Measurements from ENCODE around the gene KRT78. TPM values are rescaled to one million over a fixed set of nuclear protein-coding genes. Genes with fewer than 3 reads are reported as not detected.

KRT78 gene
- polyA plus RNA-seq, 4 donors: not detected

DNA sequence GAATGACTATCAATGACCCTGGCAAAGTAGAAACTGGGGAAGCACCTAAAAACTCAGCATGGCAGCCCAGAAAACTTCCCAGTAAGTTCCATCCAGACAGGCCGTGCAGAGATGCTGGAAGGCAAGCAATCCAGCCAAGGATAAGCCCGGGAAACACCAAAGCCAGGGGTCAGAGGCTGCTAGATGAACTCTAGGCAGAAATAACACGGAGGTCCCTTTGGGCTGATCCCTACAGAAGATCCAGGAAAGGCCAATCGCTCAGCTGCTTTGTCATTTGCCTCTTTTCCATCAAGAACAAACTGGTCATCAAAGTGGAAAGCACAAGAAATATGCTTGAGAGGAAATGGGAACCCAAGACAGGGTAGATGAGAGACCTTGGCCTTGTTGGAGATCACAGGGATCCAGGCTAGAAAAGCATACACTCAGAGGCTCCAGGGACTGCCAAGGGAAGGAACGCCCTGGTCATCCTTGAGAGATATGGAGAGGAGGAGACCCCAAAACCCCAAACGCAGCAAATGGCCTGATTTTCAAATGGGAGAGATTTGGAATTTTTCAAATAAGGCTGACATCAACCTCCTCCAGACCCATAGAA is 21.2 kb downstream of the KRT78 start:
- no peak for DNase-seq (ENCODE audit: low read depth in 4 of 4, low spot score in 2 of 4)

DNA sequence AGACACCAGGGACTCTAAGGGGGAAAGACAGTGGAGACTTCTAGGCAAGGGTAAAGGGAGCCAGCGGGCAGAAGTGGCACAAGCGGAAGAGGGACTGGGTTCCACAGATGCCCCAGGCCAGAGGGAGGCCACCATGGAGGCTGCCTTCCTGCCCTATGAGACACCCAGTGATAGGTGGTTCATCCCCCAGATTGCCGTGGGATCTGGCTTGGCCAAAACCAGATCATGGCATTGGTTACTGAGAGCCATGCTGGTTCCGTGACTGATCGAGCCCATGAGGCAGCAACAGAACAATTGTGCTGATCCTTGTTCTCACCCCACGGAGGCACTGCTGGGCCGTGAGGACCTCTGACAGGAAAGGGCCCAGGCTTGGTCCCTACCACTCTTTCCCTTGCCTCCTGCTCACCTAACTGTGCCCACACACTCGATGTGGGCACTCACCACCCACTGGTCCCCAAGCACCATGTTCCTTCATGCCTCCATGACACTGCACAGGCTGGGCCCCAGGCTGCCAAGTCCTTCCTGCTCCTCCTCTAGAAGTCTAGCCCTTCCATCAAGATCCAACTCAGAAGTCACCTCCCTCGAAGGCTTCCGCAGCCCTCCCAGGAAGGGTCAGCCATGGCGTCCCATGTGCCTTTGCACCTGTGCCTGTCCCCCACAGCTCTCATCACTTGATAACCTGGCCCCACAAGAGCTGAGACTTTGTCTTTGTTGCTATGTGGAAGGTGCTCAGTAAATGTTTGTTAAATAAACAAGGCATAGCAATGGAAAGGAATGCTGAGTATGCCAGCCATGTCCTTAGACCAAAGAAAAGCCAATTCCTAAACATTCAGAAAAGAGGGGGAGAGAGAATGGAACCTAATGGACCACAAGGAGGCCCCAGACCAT is 21.9 kb downstream of the KRT78 start:
- DNase-seq (ENCODE audit: low read depth in 4 of 4, low spot score in 2 of 4): no peak

DNA sequence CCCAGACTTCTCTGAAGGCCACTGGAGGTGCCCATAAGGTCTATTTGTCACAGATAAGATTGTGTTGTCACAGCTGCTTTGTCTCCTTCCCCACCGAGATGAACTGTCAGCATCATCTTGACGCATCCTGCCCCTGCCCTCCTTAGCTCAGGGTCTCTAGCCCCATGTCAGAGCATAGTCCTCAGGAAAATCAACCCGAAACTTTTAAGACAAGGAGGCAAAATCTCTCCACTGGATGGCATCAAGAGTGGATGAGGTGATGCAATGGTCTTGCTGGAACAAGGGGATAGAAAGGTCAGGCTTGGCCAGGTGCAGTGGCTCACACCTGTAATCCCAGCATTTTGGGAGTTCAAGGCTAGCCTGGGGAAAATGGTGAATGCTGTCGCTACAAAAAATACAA is 22.8 kb downstream of the KRT78 start:
- no peak for DNase-seq (ENCODE audit: low read depth in 4 of 4, low spot score in 2 of 4)

DNA sequence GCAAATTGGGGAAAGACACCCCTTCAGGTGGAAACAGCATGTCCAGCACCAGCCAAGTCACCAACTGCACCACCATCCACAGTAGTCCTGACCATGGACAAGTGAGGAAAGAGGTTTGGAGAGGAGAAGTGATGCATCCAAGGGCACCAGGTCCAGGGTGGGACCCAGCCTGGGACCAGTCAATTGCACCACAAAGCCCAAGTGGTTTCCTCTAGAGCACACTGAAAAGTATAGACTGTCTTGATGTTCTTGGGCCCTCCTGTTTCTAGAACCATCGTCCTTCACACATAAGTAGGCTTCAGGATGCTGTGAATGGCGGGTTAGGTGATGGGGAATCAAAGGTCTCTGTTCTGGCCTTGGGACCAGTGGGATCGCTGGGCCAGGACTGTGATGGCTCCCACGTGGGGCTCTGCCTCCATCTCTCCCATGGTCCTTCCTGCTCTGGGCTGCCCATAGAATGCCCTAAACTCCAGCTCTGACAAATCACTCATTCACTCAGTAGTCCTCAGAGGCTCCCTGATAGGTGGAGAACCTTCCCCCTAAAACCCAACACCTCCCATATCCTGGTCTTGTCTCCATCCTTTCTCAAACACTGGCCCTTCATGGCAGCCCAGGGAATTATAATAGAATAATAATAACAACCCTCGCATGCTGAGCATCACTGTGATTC is 23.9 kb downstream of the KRT78 start:
- no peak for DNase-seq (ENCODE audit: low read depth in 4 of 4, low spot score in 2 of 4)

DNA sequence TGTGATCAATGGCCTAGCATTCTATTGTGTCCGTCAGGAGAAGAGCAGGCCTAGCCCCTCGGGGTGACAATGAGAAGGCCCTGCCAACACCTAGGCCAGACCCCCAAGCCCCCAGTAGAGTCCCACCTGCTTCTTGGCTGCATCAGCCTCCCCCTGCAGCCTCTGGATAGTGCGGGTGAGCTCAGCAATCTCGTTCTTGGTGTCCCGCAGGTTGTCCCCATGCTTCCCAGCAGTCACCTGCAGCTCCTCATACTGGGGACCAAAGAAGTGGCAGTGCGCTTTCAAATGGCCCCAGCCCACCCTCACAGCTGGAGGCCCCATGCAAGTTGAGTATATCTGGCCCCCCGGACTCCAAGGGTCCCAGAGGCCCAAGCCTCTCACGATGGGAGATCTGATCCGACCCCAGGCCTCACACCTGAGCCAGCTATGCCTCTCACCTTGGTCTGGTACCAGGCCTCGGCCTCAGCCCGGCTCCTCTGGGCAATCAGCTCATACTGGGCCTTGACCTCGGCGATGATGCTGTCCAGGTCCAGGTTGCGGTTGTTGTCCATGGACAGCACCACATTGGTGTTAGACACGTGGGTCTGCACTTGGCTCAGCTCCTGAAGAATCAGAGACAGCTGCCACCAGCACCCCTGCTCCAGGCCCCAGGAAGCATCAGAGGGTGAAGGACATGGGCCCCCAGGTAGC is 24.9 kb downstream of the KRT78 start:
- no peak for DNase-seq (ENCODE audit: low read depth in 4 of 4, low spot score in 2 of 4)

DNA sequence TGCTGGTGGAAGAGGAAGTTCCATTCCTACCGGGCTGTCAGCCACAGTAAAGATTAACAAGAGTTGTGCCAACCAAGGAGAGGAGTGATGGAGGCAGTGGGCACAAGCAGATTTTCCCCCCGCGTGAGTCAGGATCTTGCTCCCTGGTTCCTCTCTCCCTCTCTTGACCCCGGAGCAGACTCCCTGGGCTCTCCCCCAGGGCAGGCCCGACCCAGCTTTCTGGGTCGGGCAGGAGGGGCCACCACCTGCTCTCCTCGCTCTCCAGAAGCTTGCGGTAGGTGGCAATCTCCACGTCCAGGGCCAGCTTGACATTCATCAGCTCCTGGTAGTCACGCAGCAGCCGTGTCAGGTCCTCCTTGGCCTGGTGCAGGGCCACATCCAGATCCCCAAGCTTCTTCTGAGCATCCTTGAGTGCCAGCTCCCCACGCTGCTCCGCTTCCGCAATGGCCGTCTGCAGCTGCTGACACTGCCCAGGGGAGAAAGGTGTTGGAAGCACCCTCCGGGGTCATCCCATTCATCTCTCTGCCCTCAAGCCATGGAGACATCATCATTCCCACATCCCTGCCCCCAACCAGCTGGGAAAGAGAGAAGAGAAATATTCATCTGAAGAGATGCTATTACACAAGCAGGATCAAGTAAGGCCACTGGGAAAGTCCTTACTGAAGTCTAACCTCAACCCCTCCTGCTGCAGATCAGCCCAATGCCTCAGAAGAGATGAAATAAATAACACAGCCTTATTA is 25.9 kb downstream of the KRT78 start:
- DNase-seq (ENCODE audit: low read depth in 4 of 4, low spot score in 2 of 4): no peak

DNA sequence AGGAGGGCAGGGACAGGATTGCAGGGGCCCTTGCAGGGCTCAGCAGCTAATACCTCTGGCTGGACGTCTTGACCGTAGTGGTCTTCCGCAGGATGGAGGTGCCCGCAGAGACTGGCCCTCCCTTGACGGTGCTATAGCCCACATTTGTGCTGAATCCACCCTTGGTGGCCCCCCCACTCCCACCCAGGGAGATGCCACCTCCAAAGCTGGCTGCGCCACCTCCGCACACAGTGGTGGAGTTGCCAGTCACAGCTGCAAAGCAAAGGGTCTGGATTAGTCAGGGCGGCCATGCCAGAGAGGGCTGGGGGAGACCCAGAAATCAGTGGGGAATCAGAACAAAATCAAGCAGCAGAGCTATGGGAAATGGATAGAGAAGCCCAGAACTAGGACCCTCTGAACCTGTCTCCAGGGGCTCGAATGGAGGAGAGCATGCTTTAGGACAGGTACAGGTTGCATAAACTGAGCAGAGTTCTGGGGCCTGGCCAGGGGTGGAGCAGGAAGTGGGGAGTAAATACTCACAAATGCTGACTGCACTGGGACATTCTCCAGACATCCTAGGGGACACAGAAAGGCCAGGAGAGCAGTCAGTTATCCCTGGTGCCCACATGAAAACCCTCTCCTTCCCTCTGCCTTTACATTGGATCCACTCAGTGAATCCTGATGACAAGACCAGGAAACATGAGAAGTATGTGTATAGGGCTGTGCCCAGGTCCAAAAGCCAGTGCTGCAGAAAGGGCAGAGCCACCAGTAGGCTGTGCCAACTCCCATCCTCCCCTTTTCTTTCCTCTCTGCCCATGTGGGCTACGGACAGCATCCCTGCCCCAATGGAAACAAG is 26.8 kb downstream of the KRT78 start:
- no peak for DNase-seq (ENCODE audit: low read depth in 4 of 4, low spot score in 2 of 4)

DNA sequence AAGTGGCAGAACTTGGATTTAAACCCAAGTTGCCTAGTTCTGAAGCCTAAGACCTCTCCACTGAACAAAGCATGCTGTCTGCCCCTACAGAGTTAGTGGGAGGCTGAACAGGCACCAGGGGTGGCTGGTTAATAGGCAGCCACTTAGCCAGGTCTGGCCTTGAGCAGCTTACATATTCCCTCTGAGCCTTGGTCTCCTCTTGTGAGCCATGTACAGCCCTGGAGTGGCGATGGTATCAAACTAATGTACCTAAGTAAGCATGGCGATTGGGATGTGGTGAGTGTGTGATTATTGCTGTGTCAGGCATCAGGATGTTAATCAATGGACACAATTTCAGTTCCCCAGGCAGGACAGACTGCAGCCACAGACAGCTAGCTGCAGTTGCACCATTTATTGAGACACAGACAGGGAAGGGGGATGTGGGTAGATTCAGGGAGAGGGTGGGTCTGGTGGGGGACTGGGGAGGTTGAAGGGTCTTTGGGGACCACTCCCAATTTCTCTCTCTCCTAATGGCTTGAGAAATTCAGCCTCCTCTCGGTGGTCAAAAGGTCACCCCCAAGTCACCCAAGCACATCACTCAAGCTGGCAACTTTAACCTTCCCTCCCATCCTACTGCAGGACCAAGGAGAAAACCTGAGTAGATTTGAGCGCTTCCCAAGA is 27.6 kb downstream of the KRT78 start:
- no peak for DNase-seq (ENCODE audit: low read depth in 4 of 4, low spot score in 2 of 4)

DNA sequence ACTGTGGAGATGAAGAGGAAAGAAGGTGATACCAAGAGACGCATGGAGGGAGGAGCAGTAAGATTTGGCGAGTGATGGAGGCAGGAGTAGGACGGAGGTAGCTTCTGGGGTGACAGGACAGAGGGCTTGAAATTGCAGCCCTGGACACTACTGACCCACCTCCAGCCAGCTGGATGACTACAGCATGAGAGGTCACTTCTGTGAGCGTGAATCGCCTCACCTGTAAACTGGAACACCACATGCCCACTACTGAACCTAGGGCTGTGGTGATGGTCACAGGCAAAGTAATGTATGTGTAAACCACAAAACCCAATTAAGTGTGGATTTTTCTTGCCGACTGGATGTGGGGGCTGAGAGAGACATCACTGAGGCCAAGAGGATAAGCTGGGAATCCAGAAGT is 28.3 kb downstream of the KRT78 start:
- no peak for DNase-seq (ENCODE audit: low read depth in 4 of 4, low spot score in 2 of 4)

DNA sequence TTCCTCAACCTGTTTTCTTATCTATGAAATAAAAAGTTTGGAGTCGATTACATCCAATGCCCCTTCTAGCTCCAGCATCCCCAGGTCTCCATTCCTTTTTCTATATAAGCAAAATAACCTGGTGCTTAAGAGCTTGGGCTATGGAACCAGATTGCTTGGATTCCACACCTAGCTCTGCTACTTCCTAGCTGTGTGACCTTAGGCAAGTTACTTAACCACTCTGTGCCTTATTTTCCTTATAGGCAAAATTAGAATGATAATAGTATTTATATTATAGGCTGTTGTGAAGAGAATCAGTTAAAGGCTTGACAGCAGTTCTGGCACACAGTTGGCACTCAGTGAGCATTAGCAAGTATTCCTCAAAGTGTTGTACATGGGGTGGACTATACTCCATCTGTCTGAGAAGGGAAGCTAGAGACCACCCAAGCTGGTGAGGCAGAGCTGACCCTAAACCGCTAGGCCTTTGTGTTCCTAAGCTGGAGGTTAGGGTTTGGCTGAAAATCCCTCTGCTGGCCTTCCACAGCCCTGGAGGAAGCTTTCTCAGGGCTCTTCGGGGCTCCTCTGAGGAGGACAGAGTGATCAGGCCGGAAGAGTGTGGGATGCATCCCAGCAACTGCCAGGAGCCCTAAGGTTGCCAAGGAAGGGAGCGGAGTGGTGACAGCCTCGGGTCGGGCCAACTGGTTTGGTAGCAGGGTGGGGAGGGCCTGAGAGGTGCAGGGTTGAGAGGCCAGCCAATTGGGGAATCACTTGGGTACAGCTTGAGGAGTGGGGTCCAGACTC is 28.9 kb downstream of the KRT78 start:
- DNase-seq (ENCODE audit: low read depth in 4 of 4, low spot score in 2 of 4): no peak

DNA sequence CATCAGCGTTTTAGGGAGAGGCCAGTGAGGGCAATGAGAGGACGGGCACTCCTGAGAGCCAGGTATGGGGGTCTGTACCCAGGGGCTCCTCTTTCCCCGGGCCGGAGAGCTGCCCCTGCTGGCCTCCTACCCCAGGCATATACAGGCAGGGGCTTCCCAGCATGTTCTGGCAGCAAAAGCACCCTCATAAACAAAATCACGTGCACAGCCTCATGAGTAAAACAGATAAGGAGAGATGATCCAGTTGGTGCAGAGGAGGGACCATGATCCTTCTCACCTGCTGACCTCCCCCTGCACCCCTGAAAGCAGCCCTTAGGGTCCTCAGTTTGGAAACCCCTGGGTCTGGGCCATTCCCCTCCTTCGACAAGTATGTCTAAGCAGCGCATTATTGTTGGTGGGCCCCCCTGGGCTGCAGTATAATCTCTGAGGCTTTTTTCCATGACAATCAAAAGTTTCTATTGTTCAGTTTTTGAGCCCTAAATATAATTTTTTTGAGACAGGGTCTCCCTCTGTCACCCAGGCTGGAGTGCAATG is 29.8 kb downstream of the KRT78 start:
- no peak for DNase-seq (ENCODE audit: low read depth in 4 of 4, low spot score in 2 of 4)

DNA sequence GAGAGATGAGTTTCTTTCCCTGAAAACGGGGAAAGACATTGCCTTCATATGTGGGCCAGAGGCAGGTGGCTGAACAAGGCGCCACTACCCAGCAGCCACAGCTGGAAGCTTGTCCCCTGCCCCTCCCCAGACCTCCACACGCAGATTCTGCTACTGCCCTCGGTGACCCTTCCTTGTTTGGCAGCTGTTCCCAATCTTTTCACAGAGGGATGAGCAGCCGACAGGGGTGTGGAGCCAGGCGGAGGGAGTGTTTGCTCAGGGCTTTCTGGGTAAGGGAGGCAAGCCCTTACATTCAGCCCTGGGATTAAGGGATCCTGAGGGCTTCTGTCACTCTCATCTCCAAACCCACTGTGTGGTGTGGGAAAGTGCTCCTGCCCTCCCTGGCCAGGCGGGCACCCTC is 30.4 kb downstream of the KRT78 start:
- DNase-seq (ENCODE audit: low read depth in 4 of 4, low spot score in 2 of 4): peak in 1 of 4 donors; percentile 15

DNA sequence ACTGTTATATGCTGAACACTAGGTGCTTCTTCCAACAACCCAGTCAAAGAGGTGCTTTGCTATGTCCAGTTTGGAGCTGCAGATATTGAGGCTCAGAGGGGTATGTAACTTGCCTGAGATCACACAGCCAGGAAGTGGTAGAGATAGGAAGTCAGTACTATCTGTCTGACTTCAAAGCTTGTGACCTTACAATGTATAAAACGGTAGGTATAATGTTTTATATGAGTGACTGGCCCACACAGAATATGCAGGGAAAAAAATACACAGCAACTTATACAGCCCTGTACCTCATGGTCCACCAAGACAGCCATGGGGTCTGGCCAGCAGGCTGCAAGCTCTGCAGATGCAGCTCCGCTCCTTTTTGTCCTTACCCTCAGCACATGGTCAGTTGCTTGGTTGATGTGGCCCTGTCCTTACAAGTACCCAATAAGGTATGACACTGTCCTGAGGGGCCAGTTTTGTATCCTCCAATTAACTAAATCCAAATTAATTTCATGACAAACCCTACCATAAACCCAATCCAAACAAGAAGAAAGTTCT is 31.0 kb downstream of the KRT78 start:
- no peak for DNase-seq (ENCODE audit: low read depth in 4 of 4, low spot score in 2 of 4)

DNA sequence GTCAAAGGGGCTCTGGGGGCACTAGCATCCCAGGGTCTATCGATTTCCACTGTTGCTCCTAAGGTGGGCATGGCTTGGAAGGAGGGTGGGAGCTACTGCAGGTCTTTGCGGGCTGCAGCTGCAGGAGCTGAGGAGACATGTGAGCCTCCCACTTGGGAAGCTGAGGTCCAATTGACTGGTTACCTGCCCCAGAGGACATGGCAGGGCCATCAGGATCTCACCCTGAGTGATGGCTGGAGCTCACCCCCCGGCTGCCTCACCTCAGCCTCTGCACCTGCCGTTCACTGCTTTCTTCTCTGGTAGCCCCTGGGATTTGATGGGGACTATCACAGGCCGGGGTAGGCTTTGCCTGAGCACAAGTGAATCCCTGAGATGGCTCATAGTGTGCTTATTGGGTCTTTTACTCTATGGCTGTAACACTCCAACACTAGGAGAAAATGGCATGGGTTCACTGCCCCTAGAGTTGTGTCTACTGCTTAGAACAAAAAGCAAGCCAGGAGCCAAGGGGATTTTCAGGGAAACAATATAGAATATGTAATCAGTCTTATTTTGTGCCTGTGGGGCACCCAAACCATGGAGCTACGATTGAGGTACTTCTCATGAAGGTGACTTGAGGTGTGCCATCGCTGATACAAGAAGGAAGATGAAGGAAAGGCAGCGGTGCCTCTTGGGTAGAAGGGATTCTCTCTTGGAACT is 31.6 kb downstream of the KRT78 start:
- DNase-seq (ENCODE audit: low read depth in 4 of 4, low spot score in 2 of 4): no peak

DNA sequence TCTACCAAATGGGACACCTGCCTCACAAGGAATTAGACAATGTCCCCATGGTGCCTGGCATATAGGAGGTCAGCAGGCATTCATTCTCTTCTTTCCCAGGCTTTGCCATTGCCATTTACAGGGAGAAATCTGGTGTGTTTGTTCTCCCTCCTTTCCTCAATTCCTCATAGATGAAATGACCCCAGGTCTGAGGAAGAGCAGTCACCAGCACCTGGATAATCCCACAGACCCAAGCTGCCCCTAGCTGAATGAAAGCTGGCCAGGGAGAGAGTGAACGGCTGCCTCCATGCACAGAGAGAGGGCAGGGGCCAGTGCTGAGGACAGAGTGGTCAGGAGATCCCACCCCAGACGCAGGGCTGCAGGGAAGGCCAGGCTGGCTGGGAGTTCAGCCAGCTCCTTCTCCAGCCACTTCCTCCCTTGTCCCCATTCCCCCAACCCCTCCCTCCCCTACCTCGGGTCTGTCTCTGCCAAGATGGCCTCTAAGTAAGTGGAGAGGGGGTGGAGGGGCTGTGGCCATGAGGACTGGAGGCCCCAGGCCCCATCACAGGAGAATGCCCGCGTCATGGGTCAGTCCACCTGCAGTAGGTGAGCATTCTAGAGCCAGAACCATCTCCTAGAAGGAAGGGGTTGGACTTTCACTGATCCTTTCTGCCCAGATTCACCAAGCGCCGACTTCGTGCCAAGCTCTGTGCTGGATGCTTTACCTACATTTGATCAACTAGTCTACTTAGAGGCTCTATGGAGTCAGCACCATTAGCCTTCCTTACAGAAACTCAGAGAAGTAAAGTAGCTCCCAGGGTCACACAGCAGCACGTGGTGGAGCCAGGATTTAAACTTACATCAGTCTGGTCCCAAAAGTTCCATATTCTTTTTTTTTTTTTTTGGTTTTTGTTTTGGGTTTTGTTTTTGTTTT is 32.9 kb downstream of the KRT78 start:
- no peak for DNase-seq (ENCODE audit: low read depth in 4 of 4, low spot score in 2 of 4)

DNA sequence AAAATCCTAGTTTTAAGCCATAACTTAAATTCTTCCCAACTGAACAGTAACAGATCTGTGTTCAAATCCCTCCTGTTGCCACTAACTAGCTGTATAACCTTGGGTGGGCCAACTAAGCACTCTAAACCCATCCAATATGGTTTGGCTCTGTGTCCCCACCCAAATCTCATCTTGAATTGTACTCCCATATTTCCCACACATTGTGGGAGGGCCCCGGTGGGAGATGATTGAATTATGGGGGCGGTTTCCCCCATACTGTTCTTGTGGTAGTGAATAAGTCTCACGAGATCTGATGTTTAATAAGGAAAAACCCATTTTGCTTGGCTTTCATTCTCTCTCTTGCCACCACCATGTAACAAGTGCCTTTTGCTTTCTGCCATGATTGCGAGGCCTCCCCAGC is 33.6 kb downstream of the KRT78 start:
- no peak for DNase-seq (ENCODE audit: low read depth in 4 of 4, low spot score in 2 of 4)

All from left renal cortex interstitium (tissue), 4 donors.